LHCN-M2 (cell line): ENCODE measurements around the gene ZFHX3. TPM values are rescaled to one million over a fixed set of nuclear protein-coding genes. Genes with fewer than 3 reads are reported as not detected.

ENCODE experiments used
- DNase-seq: peaks from one replicate; pipeline ENCODE4 v3.0.0-alpha.2; 2012; ENCODE audit warnings: low read depth
- total RNA-seq: library from RNA; depleted of rRNA; stranded (reverse); fragments of >200 nt; gene quantifications from 2 replicates; pipeline ENCODE4 v1.2.3, GENCODE V29; 2014

ZFHX3 gene
- total RNA-seq, 1 experiment from 2014 or later = 5.1 TPM

GRCh38 chr16:72794986-72795385, 252.9 kb downstream of the ZFHX3 start:
- DNase-seq = no peak

DNA sequence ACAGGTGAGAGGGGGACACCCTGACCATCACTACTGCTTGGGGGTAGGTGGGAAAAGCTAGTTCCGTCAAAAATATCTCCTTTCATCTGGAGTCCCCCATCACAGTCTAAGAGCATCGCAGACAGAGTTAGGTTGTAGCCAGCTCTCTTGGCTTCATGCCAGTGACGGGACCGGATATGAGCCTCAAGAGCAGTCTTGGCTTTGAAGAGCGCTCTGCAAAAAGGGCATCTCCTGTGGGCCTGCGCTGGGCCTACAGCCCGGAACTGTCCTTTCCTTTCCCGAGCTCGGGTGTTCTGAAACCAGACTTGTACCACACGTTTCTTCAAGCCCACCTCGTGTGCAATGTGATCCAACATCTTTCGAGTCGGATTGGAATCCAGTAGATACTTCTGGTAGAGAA, 253.6 kb downstream of the ZFHX3 start:
- no peak for DNase-seq

DNA sequence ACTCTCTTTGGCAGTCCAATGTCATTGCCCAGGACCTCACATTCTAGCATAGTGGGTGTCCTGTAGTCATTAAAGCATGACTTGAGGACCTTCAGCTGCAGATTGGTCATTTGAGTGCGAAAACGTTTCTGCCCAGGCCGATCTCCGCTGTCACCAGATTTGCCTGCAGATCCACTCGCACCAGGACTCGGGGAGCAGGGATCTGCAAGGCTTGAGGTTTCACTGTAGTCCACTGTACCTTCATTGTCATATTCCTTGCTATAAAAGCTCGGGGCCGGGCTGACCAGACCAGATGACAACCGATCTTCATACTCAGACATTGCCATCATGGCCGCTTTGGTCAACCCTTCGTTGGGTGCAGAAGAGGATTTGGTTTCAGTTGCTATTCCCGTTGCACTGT, 254.2 kb downstream of the ZFHX3 start:
- DNase-seq = no peak

DNA sequence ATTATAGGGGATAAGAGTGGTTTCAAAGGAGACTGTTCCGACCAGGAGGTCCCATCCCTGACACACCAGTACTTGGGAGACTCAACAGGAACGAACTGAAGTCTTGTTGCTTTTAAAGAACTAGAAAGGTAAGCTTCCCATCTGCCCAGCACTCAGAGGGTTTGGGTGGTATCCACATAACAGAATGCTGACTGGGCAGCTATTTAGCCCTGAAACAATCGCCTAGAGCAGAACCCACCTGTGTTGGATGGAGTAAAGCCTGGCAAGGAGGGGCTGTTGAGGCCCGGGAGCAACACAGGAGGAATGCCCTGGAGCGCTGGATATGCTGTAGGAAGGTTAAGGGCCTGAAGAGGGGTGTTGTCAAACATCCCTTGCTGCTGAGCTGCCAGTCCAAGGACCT, 254.9 kb downstream of the ZFHX3 start:
- DNase-seq = no peak

GRCh38 chr16:72791786-72792185, 256.1 kb downstream of the ZFHX3 start:
- no peak for DNase-seq

DNA sequence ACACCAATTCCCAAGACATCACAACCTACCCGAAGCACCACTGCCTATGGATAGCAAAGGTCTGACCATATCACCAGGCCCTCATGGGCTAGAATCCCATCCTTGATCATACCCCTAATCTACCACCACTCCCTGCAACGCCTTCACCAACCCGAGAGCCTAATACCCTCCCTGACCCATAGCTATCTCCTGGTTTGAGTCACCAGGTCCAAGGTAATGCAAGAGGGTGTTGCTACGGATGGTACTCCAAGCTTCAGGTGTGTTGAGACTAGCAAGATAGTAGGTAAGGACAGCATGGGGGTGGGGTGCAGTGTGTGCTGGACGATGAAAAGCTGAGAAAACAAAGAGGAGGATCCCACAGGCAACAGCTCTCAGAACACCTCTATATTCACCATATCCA, 258.0 kb downstream of the ZFHX3 start:
- no peak for DNase-seq

- DNase-seq = no peak
Observed at GRCh38 chr16:72789465-72789864, 258.5 kb downstream of the ZFHX3 start.

- no peak for DNase-seq
Observed at GRCh38 chr16:72788269-72788809, 259.6 kb downstream of the ZFHX3 start.

GRCh38 chr16:72787514-72788268, 260.2 kb downstream of the ZFHX3 start:
- peak; percentile 75 for DNase-seq

GRCh38 chr16:72787130-72787513, 260.8 kb downstream of the ZFHX3 start:
- DNase-seq = no peak

DNA sequence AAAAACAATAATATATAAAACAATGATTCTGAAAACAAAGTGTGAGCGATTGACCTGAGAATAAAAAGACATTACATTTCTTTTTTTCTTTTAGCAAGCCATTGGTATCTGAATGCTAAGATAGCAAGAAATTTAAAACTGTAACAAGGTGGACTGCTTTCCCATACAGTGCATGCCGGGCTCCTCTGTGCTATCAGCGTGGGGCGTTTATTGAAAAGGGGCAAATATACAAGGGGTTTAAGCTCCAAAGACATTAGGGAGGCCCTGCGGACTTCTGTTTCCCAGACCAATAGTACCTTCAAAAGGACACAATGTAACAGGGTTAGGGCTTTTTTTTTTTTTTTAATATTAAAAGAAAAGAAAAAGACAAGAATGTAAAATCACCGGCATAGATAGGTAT, 261.3 kb downstream of the ZFHX3 start:
- DNase-seq = no peak

DNA sequence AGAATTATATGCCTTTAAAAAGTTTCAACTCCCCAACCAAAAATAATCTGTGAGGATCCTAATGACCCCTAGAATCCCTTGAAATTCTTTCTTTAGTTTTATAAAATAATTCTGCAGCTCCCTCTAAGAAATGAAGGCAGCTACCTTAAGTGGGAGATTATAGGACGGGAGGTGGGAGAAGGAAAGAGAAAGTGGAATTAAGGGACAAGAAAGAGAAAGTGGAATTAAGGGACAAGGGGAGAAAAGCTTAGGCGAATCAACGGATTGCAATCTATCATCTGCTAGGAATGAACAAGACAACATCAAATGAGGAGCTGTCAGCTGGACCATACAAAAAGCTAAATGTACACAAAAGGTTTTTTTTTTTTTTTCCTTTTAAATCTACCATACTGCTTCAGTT, 262.0 kb downstream of the ZFHX3 start:
- DNase-seq = peak; percentile 17

DNA sequence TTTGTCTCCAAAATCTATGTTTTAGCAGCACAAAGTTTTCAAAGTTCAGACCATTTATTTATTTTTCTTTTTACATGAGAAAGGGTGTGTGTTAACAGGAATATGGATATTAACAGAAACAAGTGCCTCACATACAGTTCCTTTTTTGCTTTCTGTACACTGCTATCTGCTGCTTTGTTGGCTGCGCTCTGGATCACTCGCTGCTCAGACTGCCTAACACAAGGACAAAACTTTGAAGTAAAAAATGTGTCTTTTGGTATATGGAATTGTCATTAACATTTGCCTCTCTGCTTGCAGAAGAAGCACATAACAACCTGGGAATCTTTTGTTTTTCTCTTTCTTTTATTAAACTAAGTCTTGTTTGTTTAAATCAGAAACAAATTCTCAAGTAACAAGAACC, 262.8 kb downstream of the ZFHX3 start:
- DNase-seq = no peak

DNA sequence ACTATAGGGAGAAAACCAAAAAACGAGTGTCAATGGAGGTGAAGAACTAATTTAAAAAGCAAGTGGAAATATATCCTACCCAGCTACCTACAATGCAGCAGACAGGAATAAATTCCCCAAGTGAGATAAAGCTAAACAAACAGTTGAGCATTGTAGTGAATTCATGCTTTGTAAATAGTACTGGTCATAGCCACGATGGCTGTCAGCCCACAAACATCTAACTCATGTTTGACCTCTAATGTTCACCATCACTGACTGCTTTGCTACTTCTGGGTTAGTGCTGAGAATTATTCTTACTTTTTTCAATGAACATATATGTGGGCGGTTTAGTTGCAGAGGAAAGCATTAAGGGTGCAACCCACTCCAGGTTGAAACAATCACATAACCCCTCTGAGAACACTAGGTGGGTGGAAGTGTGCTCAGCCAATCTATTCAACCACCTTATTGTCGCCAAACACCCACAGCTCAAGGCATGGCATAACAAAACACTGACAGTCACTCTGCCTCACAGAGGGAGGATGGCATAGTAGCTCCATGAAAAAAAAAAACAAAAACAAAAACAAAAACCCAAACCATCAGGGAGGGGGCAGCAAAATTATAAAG, 264.1 kb downstream of the ZFHX3 start:
- peak; percentile 15 for DNase-seq

GRCh38 chr16:72769876-72770275, 278.1 kb downstream of the ZFHX3 start:
- peak; percentile 12 for DNase-seq

DNA sequence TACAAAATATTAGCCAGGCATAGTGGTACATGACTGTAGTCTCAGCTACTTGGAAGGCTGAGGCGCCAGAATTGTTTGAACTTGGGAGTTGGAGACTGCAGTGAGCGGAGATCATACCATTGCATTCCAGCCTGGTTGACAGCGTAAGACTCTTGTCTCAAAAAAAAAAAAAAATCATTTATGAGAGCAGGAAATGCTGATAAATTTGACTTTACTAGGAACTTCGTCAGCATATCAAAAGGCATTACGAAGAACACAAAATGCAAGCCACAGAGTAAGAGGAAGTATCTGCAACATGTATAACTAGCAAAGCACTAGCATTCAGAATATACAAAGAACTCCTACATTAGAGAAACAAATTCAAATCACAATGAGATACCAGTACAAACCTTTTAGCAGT, 279.3 kb downstream of the ZFHX3 start:
- DNase-seq = no peak

DNA sequence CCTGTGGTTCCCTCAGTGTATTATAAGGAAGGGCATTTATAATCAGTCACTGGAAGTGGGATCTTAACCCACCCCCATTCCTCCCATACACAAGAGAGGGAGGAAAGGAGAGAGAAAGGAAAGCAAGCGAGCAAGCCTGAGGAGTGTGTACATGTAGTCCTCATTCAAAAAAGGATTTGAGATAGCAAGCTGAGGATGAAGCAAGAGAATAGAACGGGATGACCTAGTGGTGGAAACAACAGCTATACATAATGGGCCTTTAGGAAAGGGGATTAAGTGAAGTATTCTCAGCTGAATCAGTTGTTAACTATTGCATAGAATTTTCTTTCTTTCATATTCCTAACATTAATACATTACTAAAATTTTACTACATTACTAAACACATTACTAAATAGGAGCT, 281.4 kb downstream of the ZFHX3 start:
- DNase-seq = no peak

DNA sequence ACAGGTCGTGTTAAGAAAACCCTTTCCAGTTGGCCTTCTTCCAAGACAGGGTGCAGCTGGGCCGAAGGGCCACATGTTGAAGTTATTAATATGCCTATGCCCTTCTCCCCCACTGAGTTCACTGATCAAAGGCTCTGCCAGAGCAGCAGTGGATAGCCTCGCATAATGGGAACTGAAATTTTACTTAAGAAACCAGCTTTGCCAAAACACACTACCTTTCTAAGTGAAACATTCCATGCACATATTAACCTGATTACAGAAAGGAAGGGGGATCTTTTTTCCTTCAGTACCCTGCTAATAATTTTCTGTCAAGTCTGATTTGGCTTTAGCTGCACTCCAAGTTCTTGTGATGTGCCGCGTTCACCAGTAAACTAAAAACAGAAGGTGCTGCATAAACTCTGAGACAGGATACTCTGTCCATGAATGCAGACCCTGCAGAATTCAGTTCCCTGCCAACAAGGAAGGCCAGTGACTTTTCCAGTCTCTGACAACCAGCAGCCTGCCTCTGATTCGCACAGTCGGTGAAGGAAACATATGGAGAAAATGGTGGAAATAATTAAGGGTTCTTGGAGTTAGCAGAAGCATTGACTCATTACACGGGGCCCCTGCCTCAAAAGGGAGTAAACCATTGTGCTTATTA, 283.8 kb downstream of the ZFHX3 start:
- no peak for DNase-seq

DNA sequence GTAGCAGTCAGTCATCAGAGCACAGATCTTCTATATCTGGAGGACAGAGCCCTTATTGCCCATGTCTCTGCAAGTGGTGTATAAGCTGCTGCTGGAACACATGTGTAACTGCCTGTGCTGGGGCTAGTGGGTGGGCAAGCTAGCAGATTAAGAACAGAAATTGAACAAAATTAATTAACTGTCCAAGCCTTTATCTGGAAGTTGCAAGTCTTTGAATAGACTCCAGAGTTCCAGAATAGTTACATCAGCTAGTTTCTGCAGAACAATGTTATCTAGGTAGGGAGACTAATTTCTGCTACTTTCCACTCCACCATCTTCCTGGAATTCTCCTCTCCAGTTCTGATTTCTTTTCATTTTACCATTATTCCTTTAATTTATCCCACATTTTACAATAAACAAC, 287.3 kb downstream of the ZFHX3 start:
- DNase-seq = no peak

DNA sequence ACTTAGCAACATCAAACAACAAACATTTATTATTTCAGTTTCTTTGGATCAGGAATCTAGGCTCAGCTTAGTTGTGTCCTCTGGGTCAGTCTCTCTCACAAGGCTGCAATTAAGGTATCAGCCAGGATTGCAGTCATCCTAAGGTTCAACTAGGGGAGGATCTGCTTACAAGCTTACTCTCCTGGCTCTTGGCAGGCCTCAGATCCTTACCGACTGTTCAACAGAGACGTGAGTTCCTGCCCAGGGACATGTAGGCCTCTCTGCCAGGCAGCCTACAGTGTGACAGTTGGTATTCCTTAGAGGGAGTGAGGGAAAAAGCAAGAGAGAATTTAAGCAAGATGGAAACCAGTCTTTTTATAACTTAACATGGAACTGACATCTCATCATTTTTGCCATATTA, 294.0 kb downstream of the ZFHX3 start:
- no peak for DNase-seq

DNA sequence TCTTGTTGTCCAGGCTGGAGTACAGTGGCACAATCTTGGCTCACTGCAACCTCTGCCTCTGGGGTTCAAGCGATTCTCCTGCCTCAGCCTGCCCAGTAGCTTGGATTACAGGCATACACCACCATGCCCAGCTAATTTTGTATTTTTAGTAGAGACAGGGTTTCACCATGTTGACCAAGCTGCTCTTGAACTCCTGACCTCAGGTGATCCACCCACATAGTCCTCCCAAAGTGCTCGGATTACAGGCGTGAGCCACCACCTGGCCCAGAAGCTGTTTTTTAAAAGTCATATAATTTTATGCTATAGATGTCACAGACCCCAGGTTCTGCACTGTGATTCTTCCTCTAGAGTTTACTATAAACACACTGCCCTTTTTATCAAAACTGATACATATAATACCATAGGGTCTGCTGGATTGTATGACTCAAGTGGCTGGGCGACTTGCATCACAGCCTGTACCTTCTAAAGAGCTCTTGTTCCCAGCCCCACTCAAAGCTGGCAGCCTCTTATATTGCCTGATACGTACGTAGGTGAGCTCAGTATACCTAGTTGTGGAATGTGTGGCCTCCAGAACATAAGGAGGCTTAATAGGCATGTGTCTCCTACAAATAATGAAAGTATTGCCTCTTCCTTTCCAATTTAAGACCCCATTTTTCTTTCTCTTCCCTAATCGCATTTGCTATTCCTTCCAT, 295.8 kb downstream of the ZFHX3 start:
- no peak for DNase-seq

- no peak for DNase-seq
Observed at GRCh38 chr16:72751076-72751475, 296.9 kb downstream of the ZFHX3 start.
